A673 (cell line): ENCODE measurements around the gene MGAT5.

Experiments
- EZH2 ChIP-seq: fragments of 200-600 bp; sonication (generic); IDR thresholded peaks from 2 replicates; pipeline ENCODE4 v1.6.1; 2017; ENCODE audit warnings: borderline replicate concordance, low read depth, mild to moderate bottlenecking, mixed read lengths, antibody characterized with exemption, low read length; ENCODE audit not compliant: poor library complexity, severe bottlenecking
- TF ChIP-seq, protein P1 (sequence below): fragments of 300-800, 200-600 bp; sonication (generic); conservative IDR thresholded peaks from 2 replicates; pipeline ENCODE4 v1.5.1; 2017; ENCODE audit warnings: low read depth, mild to moderate bottlenecking, antibody characterized with exemption, low read length, moderate library complexity, mixed read lengths

DNA sequence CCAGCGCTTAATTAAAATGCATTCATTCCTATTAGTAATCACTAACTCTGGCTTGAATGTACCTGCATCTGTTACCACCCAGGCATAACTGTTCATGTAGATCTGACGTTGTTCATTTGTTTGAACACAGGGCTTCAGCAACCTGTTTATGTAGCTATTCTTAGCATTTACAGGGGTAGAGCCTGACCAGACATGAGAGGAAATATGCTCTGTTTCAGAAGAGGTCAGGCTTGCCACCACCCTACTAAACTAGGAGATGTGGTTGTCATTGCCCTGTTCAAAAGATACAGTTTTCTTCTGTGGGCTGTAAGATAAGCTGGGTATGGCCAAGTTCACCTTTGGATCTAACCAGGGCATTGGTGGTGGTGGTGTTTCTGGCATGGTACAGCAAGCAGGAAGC lies 8.8 kb downstream of the MGAT5 start:
- TF ChIP-seq, protein P1, sequence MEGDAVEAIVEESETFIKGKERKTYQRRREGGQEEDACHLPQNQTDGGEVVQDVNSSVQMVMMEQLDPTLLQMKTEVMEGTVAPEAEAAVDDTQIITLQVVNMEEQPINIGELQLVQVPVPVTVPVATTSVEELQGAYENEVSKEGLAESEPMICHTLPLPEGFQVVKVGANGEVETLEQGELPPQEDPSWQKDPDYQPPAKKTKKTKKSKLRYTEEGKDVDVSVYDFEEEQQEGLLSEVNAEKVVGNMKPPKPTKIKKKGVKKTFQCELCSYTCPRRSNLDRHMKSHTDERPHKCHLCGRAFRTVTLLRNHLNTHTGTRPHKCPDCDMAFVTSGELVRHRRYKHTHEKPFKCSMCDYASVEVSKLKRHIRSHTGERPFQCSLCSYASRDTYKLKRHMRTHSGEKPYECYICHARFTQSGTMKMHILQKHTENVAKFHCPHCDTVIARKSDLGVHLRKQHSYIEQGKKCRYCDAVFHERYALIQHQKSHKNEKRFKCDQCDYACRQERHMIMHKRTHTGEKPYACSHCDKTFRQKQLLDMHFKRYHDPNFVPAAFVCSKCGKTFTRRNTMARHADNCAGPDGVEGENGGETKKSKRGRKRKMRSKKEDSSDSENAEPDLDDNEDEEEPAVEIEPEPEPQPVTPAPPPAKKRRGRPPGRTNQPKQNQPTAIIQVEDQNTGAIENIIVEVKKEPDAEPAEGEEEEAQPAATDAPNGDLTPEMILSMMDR: no peak
- TF ChIP-seq EZH2: no peak
